HL-60 (cell line): ENCODE data around the gene AGAP3.

Experiments used
- CTCF ChIP-seq: IDR thresholded peaks from one replicate; pipeline ENCODE4 v1.5.1; 2011; ENCODE audit warnings: low read length, control low read depth, inconsistent platforms; ENCODE audit not compliant: insufficient read depth
- POLR2AphosphoS5 ChIP-seq: IDR thresholded peaks from 2 replicates; pipeline ENCODE4 v1.6.1; 2012; ENCODE audit warnings: low read depth
- TF ChIP-seq, protein P1 (sequence below): IDR thresholded peaks from 2 replicates; pipeline ENCODE4 v1.6.1; 2012; ENCODE audit warnings: low read depth; ENCODE audit not compliant: insufficient replicate concordance

DNA sequence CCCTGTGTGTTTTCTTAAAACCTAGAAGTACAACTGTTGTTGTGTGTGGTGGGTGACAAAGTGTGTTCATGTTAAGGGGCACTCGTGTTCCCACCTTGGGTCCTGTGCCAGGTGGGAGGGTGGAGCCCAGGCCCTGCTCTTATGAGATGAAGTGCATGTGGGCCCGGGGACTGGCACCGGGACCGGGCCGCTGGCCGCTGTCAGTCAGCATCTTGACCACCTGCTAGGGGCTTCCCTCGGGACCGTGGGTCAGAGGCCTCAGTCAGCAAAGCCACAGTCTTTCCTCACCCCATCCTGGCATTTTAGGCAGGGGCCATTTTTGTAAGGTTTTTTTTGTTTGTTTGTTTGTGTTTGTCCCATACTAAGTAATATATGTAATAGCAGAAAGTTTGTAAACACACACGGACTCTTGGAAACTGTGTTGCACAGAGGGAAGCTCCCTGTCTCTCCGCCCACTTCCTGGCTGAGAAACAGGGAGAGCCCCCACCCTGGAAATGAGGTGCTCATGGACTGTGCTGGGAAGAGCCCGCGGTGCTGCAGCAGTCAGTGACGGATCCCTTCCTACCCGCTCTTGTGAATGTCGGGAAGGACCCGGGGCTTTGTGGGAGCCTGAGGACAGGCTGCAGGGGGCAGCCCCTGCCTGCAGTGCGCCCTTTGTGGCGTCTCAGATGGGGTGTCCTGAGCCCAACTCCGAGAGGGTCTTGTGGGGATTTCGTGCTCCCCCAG lies 13.4 kb downstream of the AGAP3 start:
- TF ChIP-seq POLR2AphosphoS5, result no peak
- no peak for TF ChIP-seq CTCF
- TF ChIP-seq, protein P1, sequence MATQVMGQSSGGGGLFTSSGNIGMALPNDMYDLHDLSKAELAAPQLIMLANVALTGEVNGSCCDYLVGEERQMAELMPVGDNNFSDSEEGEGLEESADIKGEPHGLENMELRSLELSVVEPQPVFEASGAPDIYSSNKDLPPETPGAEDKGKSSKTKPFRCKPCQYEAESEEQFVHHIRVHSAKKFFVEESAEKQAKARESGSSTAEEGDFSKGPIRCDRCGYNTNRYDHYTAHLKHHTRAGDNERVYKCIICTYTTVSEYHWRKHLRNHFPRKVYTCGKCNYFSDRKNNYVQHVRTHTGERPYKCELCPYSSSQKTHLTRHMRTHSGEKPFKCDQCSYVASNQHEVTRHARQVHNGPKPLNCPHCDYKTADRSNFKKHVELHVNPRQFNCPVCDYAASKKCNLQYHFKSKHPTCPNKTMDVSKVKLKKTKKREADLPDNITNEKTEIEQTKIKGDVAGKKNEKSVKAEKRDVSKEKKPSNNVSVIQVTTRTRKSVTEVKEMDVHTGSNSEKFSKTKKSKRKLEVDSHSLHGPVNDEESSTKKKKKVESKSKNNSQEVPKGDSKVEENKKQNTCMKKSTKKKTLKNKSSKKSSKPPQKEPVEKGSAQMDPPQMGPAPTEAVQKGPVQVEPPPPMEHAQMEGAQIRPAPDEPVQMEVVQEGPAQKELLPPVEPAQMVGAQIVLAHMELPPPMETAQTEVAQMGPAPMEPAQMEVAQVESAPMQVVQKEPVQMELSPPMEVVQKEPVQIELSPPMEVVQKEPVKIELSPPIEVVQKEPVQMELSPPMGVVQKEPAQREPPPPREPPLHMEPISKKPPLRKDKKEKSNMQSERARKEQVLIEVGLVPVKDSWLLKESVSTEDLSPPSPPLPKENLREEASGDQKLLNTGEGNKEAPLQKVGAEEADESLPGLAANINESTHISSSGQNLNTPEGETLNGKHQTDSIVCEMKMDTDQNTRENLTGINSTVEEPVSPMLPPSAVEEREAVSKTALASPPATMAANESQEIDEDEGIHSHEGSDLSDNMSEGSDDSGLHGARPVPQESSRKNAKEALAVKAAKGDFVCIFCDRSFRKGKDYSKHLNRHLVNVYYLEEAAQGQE, result no peak
